Dermis microvascular lymphatic vessel endothelial cell (primary cell): ENCODE results near the gene ACTN4. TPM values are rescaled to one million over a fixed set of nuclear protein-coding genes. Genes with fewer than 3 reads are reported as not detected.
A peak's percentile ranks its signal among the peaks of the same experiment; 100 is the strongest.

ENCODE experiments used
- DNase-seq, 2 donors: peaks; one replicate each; pipeline versions ENCODE4 v3.0.0 to v3.0.0-alpha.2; 2010; ENCODE audit warnings: low read depth in 2 of 2
- total RNA-seq: library from RNA; depleted of rRNA; stranded (reverse); fragments of >200 nt; gene quantifications from 2 replicates; pipeline ENCODE4 v1.2.1, GENCODE V29; 2014

Gene ACTN4
- total RNA-seq, 1 donor from 2014 or later = 126 TPM

GRCh38 chr19:38723606-38723965 lies 76.1 kb downstream of the ACTN4 start:
- DNase-seq = no peak

DNA sequence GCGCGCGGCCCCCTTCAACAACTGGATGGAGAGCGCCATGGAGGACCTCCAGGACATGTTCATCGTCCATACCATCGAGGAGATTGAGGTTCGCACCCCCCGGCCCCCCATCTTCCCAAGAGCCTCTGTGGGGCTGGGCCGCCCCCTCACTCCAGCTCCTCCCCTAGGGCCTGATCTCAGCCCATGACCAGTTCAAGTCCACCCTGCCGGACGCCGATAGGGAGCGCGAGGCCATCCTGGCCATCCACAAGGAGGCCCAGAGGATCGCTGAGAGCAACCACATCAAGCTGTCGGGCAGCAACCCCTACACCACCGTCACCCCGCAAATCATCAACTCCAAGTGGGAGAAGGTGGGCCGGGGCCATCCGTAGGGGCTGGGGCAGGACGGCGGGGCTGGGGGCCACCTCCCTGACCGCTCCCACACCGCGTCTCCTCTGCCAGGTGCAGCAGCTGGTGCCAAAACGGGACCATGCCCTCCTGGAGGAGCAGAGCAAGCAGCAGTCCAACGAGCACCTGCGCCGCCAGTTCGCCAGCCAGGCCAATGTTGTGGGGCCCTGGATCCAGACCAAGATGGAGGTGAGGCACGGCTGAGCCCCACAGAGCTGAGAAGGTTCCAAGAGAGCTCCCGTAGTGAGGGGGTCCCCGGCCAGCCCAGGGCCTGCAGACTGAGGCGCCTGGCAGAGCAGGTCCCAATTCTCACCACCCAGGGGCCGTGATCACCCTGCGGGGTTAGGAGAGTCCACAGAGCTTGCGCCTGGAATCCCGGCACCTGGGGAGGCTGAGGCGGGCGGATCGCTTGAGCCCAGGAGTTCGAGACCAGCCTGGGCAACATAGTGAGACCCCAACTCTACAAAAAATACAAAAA lies 76.8 kb downstream of the ACTN4 start:
- no peak for DNase-seq

GRCh38 chr19:38725469-38726283 lies 78.2 kb downstream of the ACTN4 start:
- DNase-seq = no peak

DNA sequence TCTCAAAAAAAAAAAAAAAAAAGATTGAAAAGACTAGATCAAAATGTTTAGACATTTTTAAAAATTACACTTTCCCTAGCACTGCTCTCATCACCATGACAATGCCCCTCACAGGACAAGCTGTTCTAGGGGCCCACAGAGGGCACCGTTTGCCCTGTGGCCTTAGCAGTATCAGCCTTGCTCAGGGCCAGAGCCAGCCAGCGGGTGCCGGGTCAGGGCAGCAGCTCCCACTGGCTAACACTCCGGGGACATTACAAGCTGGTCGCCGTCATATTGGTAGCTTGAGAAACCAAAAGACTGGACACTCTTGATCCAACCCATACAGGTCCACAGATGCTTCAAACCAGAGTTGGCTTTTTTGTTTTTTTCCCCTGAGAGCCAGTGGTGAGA lies 78.8 kb downstream of the ACTN4 start:
- no peak for DNase-seq

DNA sequence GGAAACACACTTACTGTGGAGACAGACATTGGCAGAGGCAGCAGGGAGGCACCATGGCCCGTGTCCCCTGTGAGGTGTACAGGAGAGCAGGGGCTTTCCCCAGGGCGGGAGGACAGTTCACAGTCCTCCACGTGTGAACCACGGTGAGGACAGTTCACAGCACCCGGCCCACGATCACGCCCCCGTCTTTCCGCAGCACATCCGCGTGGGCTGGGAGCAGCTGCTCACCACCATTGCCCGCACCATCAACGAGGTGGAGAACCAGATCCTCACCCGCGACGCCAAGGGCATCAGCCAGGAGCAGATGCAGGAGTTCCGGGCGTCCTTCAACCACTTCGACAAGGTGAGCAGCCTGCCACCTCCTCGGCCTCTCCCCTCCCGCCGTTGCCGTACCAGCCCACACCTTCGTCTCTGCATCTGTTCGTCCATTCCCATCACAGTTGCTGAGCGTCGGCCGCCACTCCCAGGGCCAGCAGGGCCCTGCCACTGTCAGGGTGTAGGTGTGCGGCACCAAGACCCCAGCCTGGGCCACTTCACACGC lies 79.4 kb downstream of the ACTN4 start:
- DNase-seq = no peak

- DNase-seq = no peak
Measured at GRCh38 chr19:38727306-38727867, 79.9 kb downstream of the ACTN4 start.

GRCh38 chr19:38727868-38728660 lies 80.6 kb downstream of the ACTN4 start:
- no peak for DNase-seq

DNA sequence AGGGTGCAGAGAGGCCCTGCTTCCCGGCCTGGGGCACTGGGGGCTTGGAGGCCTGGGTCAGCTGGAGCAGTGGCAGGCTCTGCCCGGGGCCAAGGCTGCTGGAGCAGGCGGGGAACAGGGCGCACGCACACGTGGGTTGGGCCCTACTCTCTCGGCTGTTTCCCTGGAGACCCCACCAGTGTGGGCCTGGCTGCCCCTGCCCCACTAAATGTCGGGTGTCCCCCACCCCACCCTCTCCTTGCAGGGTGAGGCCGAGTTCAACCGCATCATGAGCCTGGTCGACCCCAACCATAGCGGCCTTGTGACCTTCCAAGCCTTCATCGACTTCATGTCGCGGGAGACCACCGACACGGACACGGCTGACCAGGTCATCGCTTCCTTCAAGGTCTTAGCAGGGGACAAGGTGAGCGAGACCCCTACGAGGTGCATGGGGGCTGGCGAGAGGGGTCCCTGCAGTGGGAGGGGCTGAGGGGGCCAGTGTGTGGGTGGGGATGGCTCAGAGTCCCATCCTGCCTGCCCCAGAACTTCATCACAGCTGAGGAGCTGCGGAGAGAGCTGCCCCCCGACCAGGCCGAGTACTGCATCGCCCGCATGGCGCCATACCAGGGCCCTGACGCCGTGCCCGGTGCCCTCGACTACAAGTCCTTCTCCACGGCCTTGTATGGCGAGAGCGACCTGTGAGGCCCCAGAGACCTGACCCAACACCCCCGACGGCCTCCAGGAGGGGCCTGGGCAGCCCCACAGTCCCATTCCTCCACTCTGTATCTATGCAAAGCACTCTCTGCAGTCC lies 81.5 kb downstream of the ACTN4 start:
- no peak for DNase-seq

DNA sequence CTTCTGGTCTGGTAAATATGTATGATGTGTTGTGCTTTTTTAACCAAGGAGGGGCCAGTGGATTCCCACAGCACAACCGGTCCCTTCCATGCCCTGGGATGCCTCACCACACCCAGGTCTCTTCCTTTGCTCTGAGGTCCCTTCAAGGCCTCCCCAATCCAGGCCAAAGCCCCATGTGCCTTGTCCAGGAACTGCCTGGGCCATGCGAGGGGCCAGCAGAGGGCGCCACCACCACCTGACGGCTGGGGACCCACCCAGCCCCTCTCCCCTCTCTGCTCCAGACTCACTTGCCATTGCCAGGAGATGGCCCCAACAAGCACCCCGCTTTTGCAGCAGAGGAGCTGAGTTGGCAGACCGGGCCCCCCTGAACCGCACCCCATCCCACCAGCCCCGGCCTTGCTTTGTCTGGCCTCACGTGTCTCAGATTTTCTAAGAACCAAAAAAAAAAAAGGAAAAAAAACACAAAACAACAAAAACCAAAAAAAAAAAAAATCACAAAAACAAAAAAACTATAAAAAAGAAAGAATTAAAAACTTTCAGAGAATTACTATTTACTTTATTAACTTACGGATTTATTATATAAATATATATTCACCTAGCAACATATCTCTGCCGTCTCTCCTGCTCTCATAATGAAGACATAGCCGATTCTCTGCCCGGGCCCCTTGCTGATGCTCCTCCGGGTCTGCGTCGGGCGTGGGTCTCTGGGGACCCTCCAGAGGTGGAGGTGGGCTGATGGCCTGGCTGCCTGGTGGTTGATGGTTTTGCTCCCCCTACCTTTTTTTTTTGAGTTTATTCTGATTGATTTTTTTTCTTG lies 82.4 kb downstream of the ACTN4 start:
- peak in 1 of 2 donors; percentile 60 for DNase-seq

GRCh38 chr19:38730470-38730730 lies 83.0 kb downstream of the ACTN4 start:
- DNase-seq = no peak

- no peak for DNase-seq
Measured at GRCh38 chr19:38730731-38731589, 83.5 kb downstream of the ACTN4 start.

GRCh38 chr19:38731654-38732301 lies 84.3 kb downstream of the ACTN4 start:
- DNase-seq = no peak

DNA sequence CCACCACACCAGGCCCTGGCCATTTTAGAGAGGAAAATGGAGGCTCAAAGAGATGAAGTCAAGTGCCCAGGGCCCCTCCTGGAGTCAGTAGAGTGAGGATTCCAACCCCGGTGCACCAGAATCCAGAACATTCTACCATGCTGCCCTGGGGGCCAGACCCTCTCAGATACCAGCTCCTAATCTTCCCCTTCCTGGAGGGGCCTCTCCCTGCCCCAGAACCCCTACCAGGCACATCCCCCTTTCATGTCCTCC lies 85.7 kb downstream of the ACTN4 start:
- no peak for DNase-seq

DNA sequence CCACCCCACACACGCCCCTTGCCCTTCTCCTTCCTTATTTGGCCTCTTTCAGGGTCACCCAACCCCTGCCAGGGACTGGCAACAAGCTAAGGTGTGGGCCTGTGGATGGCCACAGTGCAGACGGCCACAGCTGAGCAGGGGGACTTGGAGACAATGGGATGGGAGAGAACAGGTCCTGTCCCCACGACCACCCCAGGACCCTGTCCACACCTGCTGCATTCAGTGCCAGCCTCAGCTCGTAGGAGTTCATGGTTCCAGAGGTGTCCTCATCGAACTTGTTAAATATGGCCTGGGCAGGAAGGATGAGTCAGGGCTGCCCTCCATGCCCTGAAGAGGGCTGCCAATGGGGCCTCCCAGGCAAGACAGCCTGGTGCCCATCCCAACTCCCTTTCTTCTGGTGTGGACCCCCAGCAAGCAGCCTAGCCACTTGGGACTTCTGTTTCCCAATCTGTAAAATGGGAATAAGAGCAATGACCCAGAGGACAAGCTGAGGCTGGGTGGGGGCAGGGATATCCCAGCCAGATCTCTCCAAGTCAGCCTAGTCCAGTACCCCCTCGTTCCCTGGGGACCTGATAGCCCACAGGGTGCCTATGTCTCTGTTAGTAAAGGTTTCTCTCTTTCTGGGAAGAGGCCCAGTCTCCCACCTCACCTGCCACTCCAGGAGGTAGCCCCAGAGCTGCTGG lies 86.2 kb downstream of the ACTN4 start:
- peak in 1 of 2 donors; percentile 30 for DNase-seq

DNA sequence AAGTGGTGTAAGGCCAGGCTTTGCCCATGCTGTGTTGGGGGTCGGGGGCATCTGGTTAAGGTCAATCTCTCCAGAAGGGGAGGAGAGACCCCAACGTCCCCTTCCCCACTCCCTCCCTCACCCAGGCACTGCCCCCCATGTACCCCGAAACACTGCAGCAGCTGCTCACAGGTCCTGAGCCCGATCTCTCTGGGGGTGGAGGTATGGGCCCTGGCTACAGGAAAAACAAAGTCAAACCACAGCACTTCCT lies 86.7 kb downstream of the ACTN4 start:
- DNase-seq = no peak

DNA sequence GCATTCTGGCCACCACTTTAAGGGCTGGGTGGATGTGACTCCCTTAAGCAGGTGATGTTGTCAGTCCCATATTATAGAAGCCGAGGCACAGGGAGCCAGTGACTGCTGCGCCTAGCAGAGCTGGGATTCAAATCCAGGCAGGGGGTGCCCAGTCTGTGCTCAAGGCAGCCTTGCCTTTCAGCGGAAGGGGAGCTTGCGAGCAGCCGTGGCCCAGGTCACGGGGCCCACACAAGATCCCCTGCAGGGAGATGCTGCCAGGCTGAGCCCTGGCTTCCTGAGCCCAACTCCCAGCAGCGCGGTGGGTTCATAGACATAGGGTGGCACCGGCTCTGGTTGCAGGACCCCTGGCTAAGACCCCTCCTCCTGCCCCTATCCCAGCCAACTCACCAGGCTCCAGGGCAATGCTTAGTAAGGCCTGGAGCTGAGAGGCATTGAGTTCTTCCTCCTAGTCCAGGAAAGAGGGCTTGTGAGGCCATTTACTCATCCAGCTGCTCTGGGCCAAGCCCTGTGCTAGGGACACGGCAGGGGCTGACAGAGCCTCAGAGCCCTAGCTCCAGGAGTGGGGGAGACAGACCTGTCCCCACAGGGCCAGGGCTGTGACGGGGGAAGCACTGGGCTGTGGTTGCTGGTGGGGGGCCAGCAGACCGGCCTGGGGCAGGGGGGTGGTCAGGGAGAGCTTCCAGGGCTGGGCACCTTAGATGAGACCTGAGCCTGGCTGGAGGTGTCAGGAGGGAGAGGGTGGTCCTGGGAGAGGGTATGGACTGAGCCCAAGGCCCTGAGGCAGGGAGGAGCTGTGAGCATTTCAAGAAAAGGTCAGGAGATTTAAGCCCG lies 87.2 kb downstream of the ACTN4 start:
- DNase-seq = peak in 1 of 2 donors; percentile 32

- DNase-seq = no peak
Measured at GRCh38 chr19:38735257-38735686, 87.8 kb downstream of the ACTN4 start.

GRCh38 chr19:38736036-38736412 lies 88.6 kb downstream of the ACTN4 start:
- DNase-seq = peak in 1 of 2 donors; percentile 57
